ENCODE data around the gene RBM19. TPM values are rescaled to one million over a fixed set of nuclear protein-coding genes. Genes with fewer than 3 reads are reported as not detected.

RBM19 gene
- total and polyA plus RNA-seq, 4 donors = 7.9 to 18.7 (median 9.0) TPM

GRCh38 chr12:113874326-113874725, 91.8 kb downstream of the RBM19 start (continued):
- TF ChIP-seq, protein P1, sequence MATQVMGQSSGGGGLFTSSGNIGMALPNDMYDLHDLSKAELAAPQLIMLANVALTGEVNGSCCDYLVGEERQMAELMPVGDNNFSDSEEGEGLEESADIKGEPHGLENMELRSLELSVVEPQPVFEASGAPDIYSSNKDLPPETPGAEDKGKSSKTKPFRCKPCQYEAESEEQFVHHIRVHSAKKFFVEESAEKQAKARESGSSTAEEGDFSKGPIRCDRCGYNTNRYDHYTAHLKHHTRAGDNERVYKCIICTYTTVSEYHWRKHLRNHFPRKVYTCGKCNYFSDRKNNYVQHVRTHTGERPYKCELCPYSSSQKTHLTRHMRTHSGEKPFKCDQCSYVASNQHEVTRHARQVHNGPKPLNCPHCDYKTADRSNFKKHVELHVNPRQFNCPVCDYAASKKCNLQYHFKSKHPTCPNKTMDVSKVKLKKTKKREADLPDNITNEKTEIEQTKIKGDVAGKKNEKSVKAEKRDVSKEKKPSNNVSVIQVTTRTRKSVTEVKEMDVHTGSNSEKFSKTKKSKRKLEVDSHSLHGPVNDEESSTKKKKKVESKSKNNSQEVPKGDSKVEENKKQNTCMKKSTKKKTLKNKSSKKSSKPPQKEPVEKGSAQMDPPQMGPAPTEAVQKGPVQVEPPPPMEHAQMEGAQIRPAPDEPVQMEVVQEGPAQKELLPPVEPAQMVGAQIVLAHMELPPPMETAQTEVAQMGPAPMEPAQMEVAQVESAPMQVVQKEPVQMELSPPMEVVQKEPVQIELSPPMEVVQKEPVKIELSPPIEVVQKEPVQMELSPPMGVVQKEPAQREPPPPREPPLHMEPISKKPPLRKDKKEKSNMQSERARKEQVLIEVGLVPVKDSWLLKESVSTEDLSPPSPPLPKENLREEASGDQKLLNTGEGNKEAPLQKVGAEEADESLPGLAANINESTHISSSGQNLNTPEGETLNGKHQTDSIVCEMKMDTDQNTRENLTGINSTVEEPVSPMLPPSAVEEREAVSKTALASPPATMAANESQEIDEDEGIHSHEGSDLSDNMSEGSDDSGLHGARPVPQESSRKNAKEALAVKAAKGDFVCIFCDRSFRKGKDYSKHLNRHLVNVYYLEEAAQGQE (IDR thresholded peaks at IDR 0.05) = no peak
- no peak for TF ChIP-seq YY1 (IDR thresholded peaks at IDR 0.05)
- TF ChIP-seq EGR1 (IDR thresholded peaks at IDR 0.05; ENCODE audit: low read depth in 2 of 2) = no peak
- no peak for TF ChIP-seq NR2F2 (IDR thresholded peaks at IDR 0.05)

GRCh38 chr12:113873740-113874139, 92.4 kb downstream of the RBM19 start:
- Histone ChIP-seq H3K4me1 (ENCODE audit: control insufficient read depth in 4 of 4, insufficient read depth in 4 of 4, low read length in 3 of 4) (no peaks in the 10 kb centered on the region), H3K36me3 (ENCODE audit: control insufficient read depth in 4 of 4, insufficient read depth in 3 of 4, low read depth in 1 of 4, low read length in 3 of 4) (peaks cover 0 to 4% (median 3%) of the 10 kb centered on the region in 4 donors), H3K27me3 (ENCODE audit: control insufficient read depth in 4 of 4, insufficient read depth in 4 of 4, low read length in 3 of 4) (no peaks in the 10 kb centered on the region), H3K9ac (ENCODE audit: low read depth in 1 of 2, low read length in 2 of 2) (no peak overlapping the region), H3K9me3 (ENCODE audit: control insufficient read depth in 4 of 4, low read length in 3 of 4) (no peaks in the 10 kb centered on the region), H3K27ac (ENCODE audit: low read depth in 1 of 2, low read length in 2 of 2) (no peak overlapping the region), H3K4me3 (ENCODE audit: low read depth in 1 of 3, low read length in 3 of 3) (no peak overlapping the region)
- DNase-seq (ENCODE audit: low spot score) = no peak
- no peak for TF ChIP-seq YY1 (IDR thresholded peaks at IDR 0.05)
- no peak for TF ChIP-seq RXRA (IDR thresholded peaks at IDR 0.05)
- TF ChIP-seq GABPA (IDR thresholded peaks at IDR 0.05 in 1 of 2, conservative IDR thresholded peaks at IDR 0.05 in 1 of 2) = no peak
- TF ChIP-seq, protein P2, sequence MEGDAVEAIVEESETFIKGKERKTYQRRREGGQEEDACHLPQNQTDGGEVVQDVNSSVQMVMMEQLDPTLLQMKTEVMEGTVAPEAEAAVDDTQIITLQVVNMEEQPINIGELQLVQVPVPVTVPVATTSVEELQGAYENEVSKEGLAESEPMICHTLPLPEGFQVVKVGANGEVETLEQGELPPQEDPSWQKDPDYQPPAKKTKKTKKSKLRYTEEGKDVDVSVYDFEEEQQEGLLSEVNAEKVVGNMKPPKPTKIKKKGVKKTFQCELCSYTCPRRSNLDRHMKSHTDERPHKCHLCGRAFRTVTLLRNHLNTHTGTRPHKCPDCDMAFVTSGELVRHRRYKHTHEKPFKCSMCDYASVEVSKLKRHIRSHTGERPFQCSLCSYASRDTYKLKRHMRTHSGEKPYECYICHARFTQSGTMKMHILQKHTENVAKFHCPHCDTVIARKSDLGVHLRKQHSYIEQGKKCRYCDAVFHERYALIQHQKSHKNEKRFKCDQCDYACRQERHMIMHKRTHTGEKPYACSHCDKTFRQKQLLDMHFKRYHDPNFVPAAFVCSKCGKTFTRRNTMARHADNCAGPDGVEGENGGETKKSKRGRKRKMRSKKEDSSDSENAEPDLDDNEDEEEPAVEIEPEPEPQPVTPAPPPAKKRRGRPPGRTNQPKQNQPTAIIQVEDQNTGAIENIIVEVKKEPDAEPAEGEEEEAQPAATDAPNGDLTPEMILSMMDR (IDR thresholded peaks at IDR 0.05; ENCODE audit: low read depth, low read length, missing input control) = no peak
- TF ChIP-seq SP1 (IDR thresholded peaks at IDR 0.05) = no peak
- no peak for TF ChIP-seq HNF4A (conservative IDR thresholded peaks at IDR 0.05)
- no peak for TF ChIP-seq ATF3 (IDR thresholded peaks at IDR 0.05)
- TF ChIP-seq HNF4G (IDR thresholded peaks at IDR 0.05) = no peak
- TF ChIP-seq, protein P3, sequence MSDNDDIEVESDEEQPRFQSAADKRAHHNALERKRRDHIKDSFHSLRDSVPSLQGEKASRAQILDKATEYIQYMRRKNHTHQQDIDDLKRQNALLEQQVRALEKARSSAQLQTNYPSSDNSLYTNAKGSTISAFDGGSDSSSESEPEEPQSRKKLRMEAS (IDR thresholded peaks at IDR 0.05) = no peak
- no peak for TF ChIP-seq FOXA2 (IDR thresholded peaks at IDR 0.05)
- no peak for TF ChIP-seq EGR1 (IDR thresholded peaks at IDR 0.05; ENCODE audit: low read depth in 2 of 2)
- no peak for TF ChIP-seq TAF1 (conservative IDR thresholded peaks at IDR 0.05)
- TF ChIP-seq, protein P1 (IDR thresholded peaks at IDR 0.05) = no peak
- TF ChIP-seq FOXA1 (IDR thresholded peaks at IDR 0.05) = no peak
- TF ChIP-seq, protein P4, sequence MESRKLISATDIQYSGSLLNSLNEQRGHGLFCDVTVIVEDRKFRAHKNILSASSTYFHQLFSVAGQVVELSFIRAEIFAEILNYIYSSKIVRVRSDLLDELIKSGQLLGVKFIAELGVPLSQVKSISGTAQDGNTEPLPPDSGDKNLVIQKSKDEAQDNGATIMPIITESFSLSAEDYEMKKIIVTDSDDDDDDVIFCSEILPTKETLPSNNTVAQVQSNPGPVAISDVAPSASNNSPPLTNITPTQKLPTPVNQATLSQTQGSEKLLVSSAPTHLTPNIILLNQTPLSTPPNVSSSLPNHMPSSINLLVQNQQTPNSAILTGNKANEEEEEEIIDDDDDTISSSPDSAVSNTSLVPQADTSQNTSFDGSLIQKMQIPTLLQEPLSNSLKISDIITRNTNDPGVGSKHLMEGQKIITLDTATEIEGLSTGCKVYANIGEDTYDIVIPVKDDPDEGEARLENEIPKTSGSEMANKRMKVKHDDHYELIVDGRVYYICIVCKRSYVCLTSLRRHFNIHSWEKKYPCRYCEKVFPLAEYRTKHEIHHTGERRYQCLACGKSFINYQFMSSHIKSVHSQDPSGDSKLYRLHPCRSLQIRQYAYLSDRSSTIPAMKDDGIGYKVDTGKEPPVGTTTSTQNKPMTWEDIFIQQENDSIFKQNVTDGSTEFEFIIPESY (IDR thresholded peaks at IDR 0.05) = no peak
- no peak for TF ChIP-seq NR2F2 (IDR thresholded peaks at IDR 0.05)
- no peak for TF ChIP-seq JUND (IDR thresholded peaks at IDR 0.05)
- WGBS = 93% methylated on average over 8 of the region's 8 CpGs
